Transverse colon (tissue), 4 donors: ENCODE data around the gene CCDC6. TPM values are rescaled to one million over a fixed set of nuclear protein-coding genes. Genes with fewer than 3 reads are reported as not detected.
"Not testable (repeated sequence)": the region's sequence is repeated elsewhere in the genome, so short reads cannot be mapped to it uniquely, and the experiment has no call there.

Experiments
- DNase-seq: peaks from one replicate; pipeline ENCODE4 v3.0.0-alpha.2; 2019
- H3K27ac ChIP-seq, 4 donors: fragments of 200-600 bp; sonication (generic); 2 replicates each; pipeline ENCODE4 v1.5.1; 2016 to 2018; ENCODE audit warnings: inconsistent platforms in 4 of 4
- H3K27me3 ChIP-seq: fragments of 200-600 bp; sonication (generic); 2 replicates; pipeline ENCODE4 v1.5.1; 2017; ENCODE audit warnings: inconsistent platforms
- H3K36me3 ChIP-seq, 4 donors: fragments of 200-600 bp; sonication (generic); 2 replicates each; pipeline ENCODE4 v1.5.1; 2017 to 2019; ENCODE audit warnings: inconsistent platforms in 4 of 4
- H3K4me1 ChIP-seq, 4 donors: fragments of 200-600 bp; sonication (generic); 2 replicates each; pipeline ENCODE4 v1.5.1; 2017 to 2020; ENCODE audit warnings: inconsistent platforms in 4 of 4
- H3K4me3 ChIP-seq, 4 donors: fragments of 200-600 bp; sonication (generic); 1 replicate in 1 of 4; 2 replicates in 3 of 4; pipeline versions ENCODE4 v1.5.1 to v1.6.1; 2017 to 2019; ENCODE audit warnings: inconsistent platforms in 4 of 4
- H3K9me3 ChIP-seq, 2 donors: fragments of 200-600 bp; sonication (generic); 2 replicates each; pipeline ENCODE4 v1.5.1; 2017 to 2019; ENCODE audit warnings: inconsistent platforms in 2 of 2
- CTCF ChIP-seq, 5 experiments: fragments of 200-600 bp in 3 of 5; fragments of 450-650 bp in 2 of 5; sonication (generic) in 3 of 5; IDR thresholded peaks; 1 replicate in 2 of 5; 2 replicates in 3 of 5; pipeline ENCODE4 v1.5.1; 2016 to 2017; ENCODE audit warnings: antibody characterized with exemption in 5 of 5, inconsistent platforms in 3 of 5, mild to moderate bottlenecking in 2 of 5, moderate library complexity in 1 of 5
- EP300 ChIP-seq: sonication (generic); formaldehyde crosslinking; IDR thresholded peaks from one replicate; pipeline ENCODE4 v1.6.1; 2017; ENCODE audit warnings: antibody characterized with exemption, low read depth
- POLR2A ChIP-seq: fragments of 450-650 bp; IDR thresholded peaks from one replicate; pipeline ENCODE4 v1.6.1; 2016; ENCODE audit warnings: antibody characterized with exemption, mild to moderate bottlenecking, moderate library complexity
- POLR2AphosphoS5 ChIP-seq, 3 donors: sonication (generic); formaldehyde crosslinking; IDR thresholded peaks; one replicate each; pipeline ENCODE4 v1.6.1; 2016; ENCODE audit warnings: antibody characterized with exemption in 3 of 3
- WGBS, 2 donors: methylation state at CpG; one replicate each; pipeline ENCODE4 v1.1.5; 2018; ENCODE audit warnings: low coverage in 1 of 2; 5-methylcytosine and 5-hydroxymethylcytosine counted together
- in situ Hi-C, 4 donors: fragments of 200-750 bp; cut with MboI; loops; one replicate each; pipeline versions ENCODE4 v1.15.0 to v1.15.1; 2017; ENCODE audit warnings: low sequenced_read_pairs in 3 of 4, low pct_ligation_motif_present in 1 of 4, low pct_unique_long_range_greater_than_20kb in 1 of 4
- intact Hi-C: fragments of 100-400 bp; cut with DNase I; formaldehyde crosslinking; loops from one replicate; pipeline ENCODE4 v1.15.1; 2023; ENCODE audit warnings: low total_unique reads
- total RNA-seq, 4 donors: library from RNA; depleted of rRNA; stranded (reverse); fragments of >200 nt; gene quantifications; one replicate each; pipeline ENCODE4 v1.1.0, GENCODE V29; 2016

Gene CCDC6
- total RNA-seq: 10 to 100 TPM; 26.2 to 56.7 (median 49.5) TPM

- Histone ChIP-seq H3K4me1 (peaks cover 19 to 51% (median 38%) of the 10 kb centered on the region in 4 donors), H3K27ac (peak within 1 kb of the TSS; percentile 95 to 97 (median 96)), H3K36me3 (no peaks in the 10 kb centered on the region), H3K4me3 (peak within 1 kb of the TSS; percentile 84 to 99 (median 92)), H3K27me3 (no peaks in the 10 kb centered on the region), H3K9me3 (no peaks in the 10 kb centered on the region)
- DNase-seq: peak; percentile 96
- TF ChIP-seq EP300: no peak
- peak; percentile 96 for TF ChIP-seq POLR2A
- peak; percentile 96 to 99 (median 98) for TF ChIP-seq POLR2AphosphoS5 (IDR thresholded peaks at IDR 0.05)
- peak; percentile 71 to 91 (median 82) for TF ChIP-seq CTCF (IDR thresholded peaks at IDR 0.05)
- intact Hi-C loops (no loop called here), in situ Hi-C loops (no loop called here)
- 0% methylated on average over 6 to 40 of the region's 64 CpGs for WGBS, 2 donors
These were observed at the start of gene CCDC6 for GRCh38 chr10:59906417-59907202. Gene CCDC6, minus strand, starts transcription at chr10:59906556. Its CDS starts 132 bp downstream, at chr10:59906424.

GRCh38 chr10:59954296-59954695 is 47.9 kb upstream of the CCDC6 start:
- TF ChIP-seq CTCF (IDR thresholded peaks at IDR 0.05): no peak
- TF ChIP-seq EP300: no peak
- TF ChIP-seq POLR2A: no peak
- TF ChIP-seq POLR2AphosphoS5 (IDR thresholded peaks at IDR 0.05): no peak
- H3K4me1 ChIP-seq: no peaks in the 10 kb centered on the region
- intact Hi-C loops: no loop called here
- H3K27ac ChIP-seq: no peak overlapping the region
- 89 to 96% methylated on average over 3 of the region's 3 CpGs for WGBS, 2 donors
- in situ Hi-C loops: no loop called here
- no peak for DNase-seq
- H3K27me3 ChIP-seq: no peaks in the 10 kb centered on the region
- H3K4me3 ChIP-seq: no peak overlapping the region
- H3K9me3 ChIP-seq: no peaks in the 10 kb centered on the region
- no peaks in the 10 kb centered on the region for H3K36me3 ChIP-seq

- H3K27ac ChIP-seq, intact Hi-C loops, H3K27me3 ChIP-seq, H3K4me1 ChIP-seq, H3K9me3 ChIP-seq, H3K36me3 ChIP-seq, H3K4me3 ChIP-seq, in situ Hi-C loops, DNase-seq: not testable (repeated sequence)
- WGBS, 2 donors: 83 to 87% methylated on average over 2 of the region's 2 CpGs
These were observed 47.4 kb upstream of the CCDC6 start for GRCh38 chr10:59953711-59954110.

- H3K4me1 ChIP-seq: no peaks in the 10 kb centered on the region
- H3K27ac ChIP-seq: no peak overlapping the region
- no peak for TF ChIP-seq EP300
- TF ChIP-seq CTCF (IDR thresholded peaks at IDR 0.05): no peak
- TF ChIP-seq POLR2AphosphoS5 (IDR thresholded peaks at IDR 0.05): no peak
- TF ChIP-seq POLR2A: no peak
- H3K36me3 ChIP-seq: no peaks in the 10 kb centered on the region
- intact Hi-C loops (no loop called here), in situ Hi-C loops (no loop called here)
- no peak overlapping the region for H3K4me3 ChIP-seq
- DNase-seq: no peak
- H3K27me3 ChIP-seq: no peaks in the 10 kb centered on the region
- 69 to 73% methylated on average over 1 to 2 of the region's 2 CpGs for WGBS, 2 donors
- no peaks in the 10 kb centered on the region for H3K9me3 ChIP-seq
These were observed 43.7 kb upstream of the CCDC6 start for GRCh38 chr10:59950105-59950504.
